Ovary (tissue), 9 donors: Measurements from ENCODE around the gene NUB1. TPM values are rescaled to one million over a fixed set of nuclear protein-coding genes. Genes with fewer than 3 reads are reported as not detected.

Source experiments
- DNase-seq, 5 donors: peaks; one replicate each; pipeline ENCODE4 v3.0.0-alpha.2; 2019 to 2020
- H3K27ac ChIP-seq, 2 donors: fragments of 200-600 bp; one replicate each; pipeline versions ENCODE4 v1.5.1 to v1.8.0; 2019 to 2022
- H3K27me3 ChIP-seq: fragments of 200-600 bp; one replicate; pipeline ENCODE4 v1.8.0; 2022
- H3K36me3 ChIP-seq: fragments of 200-600 bp; sonication (generic); one replicate; pipeline ENCODE4 v1.5.1; 2019
- H3K4me1 ChIP-seq: one replicate; pipeline ENCODE4 v1.8.1; 2013; ENCODE audit warnings: mild to moderate bottlenecking, moderate library complexity; ENCODE audit not compliant: insufficient read depth
- H3K4me3 ChIP-seq: fragments of 200-600 bp; sonication (generic); one replicate; pipeline ENCODE4 v1.5.1; 2017
- H3K9me3 ChIP-seq, 2 donors: fragments of 200-600 bp in 1 of 2; sonication (generic) in 1 of 2; one replicate each; pipeline versions ENCODE4 v1.5.1 to v1.8.1; 2013 to 2019; ENCODE audit warnings: mild to moderate bottlenecking in 1 of 2, moderate library complexity in 1 of 2
- EP300 ChIP-seq: sonication (generic); formaldehyde crosslinking; IDR thresholded peaks from one replicate; pipeline ENCODE4 v1.6.1; 2017; ENCODE audit warnings: antibody characterized with exemption
- POLR2A ChIP-seq: fragments of 450-650 bp; IDR thresholded peaks from one replicate; pipeline ENCODE4 v1.6.1; 2017; ENCODE audit warnings: antibody characterized with exemption, mild to moderate bottlenecking, moderate library complexity
- WGBS, 3 donors: extraction: QIAGEN DNeasy Blood & Tissue Kit in 1 of 3; methylation state at CpG; one replicate each; pipeline versions ENCODE4 v1.1.5 to v1.1.7; 2013 to 2017; 5-methylcytosine and 5-hydroxymethylcytosine counted together
- intact Hi-C, 4 donors: fragments of 100-400 bp; cut with DNase I; formaldehyde crosslinking; loops; one replicate each; pipeline versions ENCODE4 v1.11.0 to v1.15.1; 2022 to 2023
- polyA plus RNA-seq, 2 donors: library from polyadenylated mRNA; stranded (reverse); fragments of 200-250 nt in 1 of 2; fragments of 350-450 nt in 1 of 2; fragmentation: Illumina TruSeq in 1 of 2; extraction: RNeasy Lipid Tissue Mini Kit (QIAGEN cat#74804) in 1 of 2; gene quantifications; one replicate each; pipeline ENCODE4 v1.2.3, GENCODE V29; 2013 to 2014
- total RNA-seq, 7 donors: library from RNA; depleted of rRNA in 2 of 7; stranded (reverse); fragments of >200 nt in 2 of 7; fragmentation: NEBNext Ultra II Directional in 3 of 7; extraction: Animal tissue kit (Norgen Biotek cat#: 25700) in 3 of 7; gene quantifications; one replicate each; pipeline versions ENCODE4 v1.1.0 to v1.2.4, GENCODE V29; 2016 to 2023
- TF ChIP-seq, protein P1 (sequence below), 3 donors: fragments of 450-650 bp in 2 of 3; fragments of 200-600 bp in 1 of 3; IDR thresholded peaks; one replicate each; pipeline versions ENCODE4 v1.5.1 to v1.8.0; 2016 to 2022; ENCODE audit warnings: antibody characterized with exemption in 3 of 3, mild to moderate bottlenecking in 1 of 3
- donor health status: DM: no; HTN: no; CAD: no; lungs with moderate emphysema.
- donor health status: DM: no; HTN: no; CAD: no.
- donor health status: Bipolar disorder and iron deficiency.
- donor health status: DM: yes; HTN: yes; CAD: no.
- donor health status: DM: no; HTN: no; CAD: no.
- donor health status: DM: yes; HTN: yes; CAD: no.

NUB1 gene
- total and polyA plus RNA-seq, 9 donors: 33.8 to 162 (median 45.6) TPM

- peaks cover 10% of the 10 kb centered on the region for H3K4me1 ChIP-seq
- H3K4me3 ChIP-seq: no peak overlapping the region
- WGBS, 3 donors: 77 to 89% (median 83%) methylated on average over 4 of the region's 4 CpGs
- H3K27ac ChIP-seq: no peak overlapping the region
- TF ChIP-seq POLR2A (no peak), EP300 (no peak)
- TF ChIP-seq, protein P1, sequence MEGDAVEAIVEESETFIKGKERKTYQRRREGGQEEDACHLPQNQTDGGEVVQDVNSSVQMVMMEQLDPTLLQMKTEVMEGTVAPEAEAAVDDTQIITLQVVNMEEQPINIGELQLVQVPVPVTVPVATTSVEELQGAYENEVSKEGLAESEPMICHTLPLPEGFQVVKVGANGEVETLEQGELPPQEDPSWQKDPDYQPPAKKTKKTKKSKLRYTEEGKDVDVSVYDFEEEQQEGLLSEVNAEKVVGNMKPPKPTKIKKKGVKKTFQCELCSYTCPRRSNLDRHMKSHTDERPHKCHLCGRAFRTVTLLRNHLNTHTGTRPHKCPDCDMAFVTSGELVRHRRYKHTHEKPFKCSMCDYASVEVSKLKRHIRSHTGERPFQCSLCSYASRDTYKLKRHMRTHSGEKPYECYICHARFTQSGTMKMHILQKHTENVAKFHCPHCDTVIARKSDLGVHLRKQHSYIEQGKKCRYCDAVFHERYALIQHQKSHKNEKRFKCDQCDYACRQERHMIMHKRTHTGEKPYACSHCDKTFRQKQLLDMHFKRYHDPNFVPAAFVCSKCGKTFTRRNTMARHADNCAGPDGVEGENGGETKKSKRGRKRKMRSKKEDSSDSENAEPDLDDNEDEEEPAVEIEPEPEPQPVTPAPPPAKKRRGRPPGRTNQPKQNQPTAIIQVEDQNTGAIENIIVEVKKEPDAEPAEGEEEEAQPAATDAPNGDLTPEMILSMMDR (IDR thresholded peaks at IDR 0.05): no peak
- H3K9me3 ChIP-seq: no peaks in the 10 kb centered on the region
- H3K36me3 ChIP-seq: no peaks in the 10 kb centered on the region
- peaks cover 2% of the 10 kb centered on the region for H3K27me3 ChIP-seq
- intact Hi-C loops: no loop called here
- no peak for DNase-seq
Observed at GRCh38 chr7:151412318-151412717, 70.7 kb downstream of the NUB1 start.

GRCh38 chr7:151413241-151413640 lies 71.6 kb downstream of the NUB1 start:
- H3K27me3 ChIP-seq: peaks cover 2% of the 10 kb centered on the region
- peaks cover 10% of the 10 kb centered on the region for H3K4me1 ChIP-seq
- no peak for DNase-seq
- no peaks in the 10 kb centered on the region for H3K36me3 ChIP-seq
- no peak overlapping the region for H3K27ac ChIP-seq
- TF ChIP-seq POLR2A: no peak
- TF ChIP-seq, protein P1 (IDR thresholded peaks at IDR 0.05): no peak
- no peak for TF ChIP-seq EP300
- intact Hi-C loops: no loop called here
- no peak overlapping the region for H3K4me3 ChIP-seq
- H3K9me3 ChIP-seq: no peaks in the 10 kb centered on the region
- 81 to 88% (median 85%) methylated on average over 4 of the region's 4 CpGs for WGBS, 3 donors

DNA sequence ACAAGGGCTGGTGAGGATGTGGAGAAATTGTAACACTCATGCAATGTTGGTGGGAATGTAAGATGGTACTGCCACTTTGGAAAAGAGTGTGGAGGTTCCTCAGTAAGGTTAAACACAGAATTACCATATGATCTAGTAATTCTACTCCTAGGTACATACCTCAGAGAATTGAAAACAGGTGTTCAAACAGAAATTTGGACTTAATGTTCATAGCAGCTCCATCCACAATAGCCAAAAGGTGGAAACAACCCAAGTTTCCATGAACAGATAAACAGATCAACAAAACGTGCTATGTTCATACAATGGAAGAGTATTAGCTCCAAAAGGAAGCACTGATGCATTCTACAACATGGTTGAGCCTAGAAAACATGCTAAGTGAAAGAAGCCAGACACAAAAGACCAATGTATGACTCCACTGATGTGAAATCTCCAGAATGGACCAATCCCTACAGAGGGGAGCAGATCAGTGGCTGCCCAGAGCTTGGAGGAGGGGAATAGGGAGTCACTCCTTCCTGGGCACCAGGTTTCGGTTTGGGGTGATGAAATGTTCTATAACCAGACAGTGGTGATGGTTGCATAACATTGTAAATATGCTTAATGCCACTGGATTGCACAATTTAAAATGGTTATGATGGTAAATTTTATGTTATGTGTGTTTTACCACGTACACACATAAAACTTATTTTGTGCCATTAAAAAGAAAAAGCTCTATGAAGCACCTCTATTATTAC lies 73.9 kb downstream of the NUB1 start:
- H3K36me3 ChIP-seq: no peaks in the 10 kb centered on the region
- peaks cover 8% of the 10 kb centered on the region for H3K4me1 ChIP-seq
- no peak overlapping the region for H3K4me3 ChIP-seq
- no peak overlapping the region for H3K27ac ChIP-seq
- DNase-seq: no peak
- intact Hi-C loops: no loop called here
- H3K9me3 ChIP-seq: no peaks in the 10 kb centered on the region
- TF ChIP-seq, protein P1 (IDR thresholded peaks at IDR 0.05): no peak
- TF ChIP-seq POLR2A (no peak), EP300 (no peak)
- no peaks in the 10 kb centered on the region for H3K27me3 ChIP-seq
- WGBS, 3 donors: 75 to 86% (median 79%) methylated on average over 3 of the region's 3 CpGs

DNA sequence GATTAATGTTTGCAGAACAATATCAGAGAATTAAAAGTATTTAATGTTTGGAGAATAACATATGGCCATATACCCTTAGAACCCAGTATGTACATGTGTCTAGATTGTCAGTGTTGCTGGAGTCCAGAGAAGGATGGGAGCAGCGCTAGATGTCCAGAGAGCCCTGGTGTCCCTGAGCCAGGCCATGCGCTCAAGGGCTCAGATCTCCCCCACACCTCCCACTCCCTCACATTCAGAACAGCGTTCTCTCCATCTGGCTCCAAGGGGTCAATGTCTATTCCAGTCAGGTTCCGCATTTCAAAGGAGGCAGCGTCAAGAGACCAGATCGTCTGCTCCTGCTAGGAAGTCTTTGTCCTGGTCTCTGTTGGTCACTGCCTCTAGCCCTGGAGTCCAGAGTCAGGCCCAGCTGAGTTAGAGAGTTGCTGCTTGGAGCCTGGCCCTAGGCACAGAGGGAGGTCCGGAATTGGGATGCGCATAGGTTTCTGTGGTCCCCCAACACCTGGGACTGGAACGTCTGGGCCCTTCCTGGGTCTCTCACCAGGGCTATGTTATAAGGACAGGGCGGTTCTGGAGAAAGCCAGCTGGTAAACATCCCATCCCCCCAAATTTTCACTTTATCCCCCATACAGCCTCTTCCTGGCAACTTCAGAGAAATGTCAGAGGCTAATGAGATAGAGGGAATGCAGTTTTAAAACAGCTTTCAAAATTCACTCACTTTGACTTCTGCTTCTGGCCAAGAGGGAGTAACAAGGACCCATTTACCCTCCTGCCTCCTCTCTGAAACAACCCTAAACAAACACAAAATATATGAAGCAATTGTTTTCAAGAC lies 74.7 kb downstream of the NUB1 start:
- no peaks in the 10 kb centered on the region for H3K36me3 ChIP-seq
- no peak for DNase-seq
- no peak overlapping the region for H3K4me3 ChIP-seq
- intact Hi-C loops: no loop called here
- peaks cover 8% of the 10 kb centered on the region for H3K4me1 ChIP-seq
- no peak for TF ChIP-seq EP300
- TF ChIP-seq, protein P1 (IDR thresholded peaks at IDR 0.05): no peak
- TF ChIP-seq POLR2A: no peak
- no peaks in the 10 kb centered on the region for H3K27me3 ChIP-seq
- WGBS, 3 donors: 62 to 63% (median 63%) methylated on average over 10 of the region's 10 CpGs
- H3K9me3 ChIP-seq: no peaks in the 10 kb centered on the region
- H3K27ac ChIP-seq: no peak overlapping the region
